Fibroblast of gingiva (primary cell): Measurements from ENCODE around the gene KRT17.
"Not testable (repeated sequence)": the region's sequence is repeated elsewhere in the genome, so short reads cannot be mapped to it uniquely, and the experiment has no call there.

Experiments used
- DNase-seq: peaks from one replicate; pipeline ENCODE4 v3.0.0-alpha.2; 2011; ENCODE audit warnings: low read depth

The KRT17 gene

DNA sequence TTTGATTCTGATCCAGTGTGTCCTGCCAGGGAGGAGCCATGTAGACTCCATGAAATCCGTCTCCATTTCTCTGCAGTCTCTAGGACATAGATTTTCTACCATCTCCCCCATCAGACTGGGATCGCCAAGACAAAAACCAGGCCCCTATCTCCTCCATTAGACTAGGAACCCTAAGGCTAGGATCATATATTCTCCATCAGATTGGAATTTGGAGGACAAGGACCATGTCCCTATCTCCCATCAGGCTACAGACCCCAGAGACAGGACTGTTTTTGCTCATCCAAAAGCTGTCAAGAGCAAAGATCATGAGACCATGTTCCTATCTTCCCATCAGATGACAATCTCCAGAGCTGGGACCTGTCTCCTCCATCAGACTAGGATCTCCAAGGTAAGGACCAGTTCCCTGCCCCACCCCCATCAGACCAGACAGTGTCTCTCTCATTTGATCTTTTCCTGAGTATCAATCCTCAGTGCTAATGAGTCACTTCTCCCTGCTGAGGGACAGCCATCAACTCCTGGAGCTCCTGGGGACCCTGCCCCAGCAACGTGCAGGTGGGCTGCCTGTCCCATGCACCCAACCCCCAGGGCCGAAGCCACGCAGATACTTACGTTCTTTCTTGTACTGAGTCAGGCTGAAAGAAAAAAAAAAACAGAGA, 4.3 kb downstream of the KRT17 start:
- DNase-seq: not testable (repeated sequence)

- no peak for DNase-seq
Observed at GRCh38 chr17:41619036-41619926, 5.1 kb downstream of the KRT17 start.

GRCh38 chr17:41618341-41619035, 5.9 kb downstream of the KRT17 start:
- DNase-seq: no peak

GRCh38 chr17:41617698-41618097, 6.7 kb downstream of the KRT17 start:
- DNase-seq: no peak

DNA sequence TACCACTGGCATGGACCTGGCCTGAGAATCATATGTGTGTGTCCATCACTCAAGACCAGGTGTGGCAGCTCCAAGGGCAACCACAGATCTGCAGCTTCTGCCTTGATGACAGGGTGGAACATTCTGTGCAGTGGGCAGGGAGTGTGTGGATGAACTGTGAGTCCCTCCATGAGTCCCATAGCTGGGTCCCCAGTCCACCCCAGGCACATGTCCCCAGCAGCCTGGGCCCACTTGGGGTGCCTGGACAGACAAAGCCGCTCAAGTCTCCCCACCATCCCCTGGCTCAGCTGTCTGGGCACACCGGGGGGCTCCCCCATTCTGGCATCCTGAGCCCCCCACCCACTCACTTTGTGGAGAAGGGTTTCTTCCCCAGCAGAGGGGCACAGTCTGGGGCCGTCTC, 7.2 kb downstream of the KRT17 start:
- DNase-seq: no peak

- not testable (repeated sequence) for DNase-seq
Observed at GRCh38 chr17:41616486-41616885, 7.9 kb downstream of the KRT17 start.

DNA sequence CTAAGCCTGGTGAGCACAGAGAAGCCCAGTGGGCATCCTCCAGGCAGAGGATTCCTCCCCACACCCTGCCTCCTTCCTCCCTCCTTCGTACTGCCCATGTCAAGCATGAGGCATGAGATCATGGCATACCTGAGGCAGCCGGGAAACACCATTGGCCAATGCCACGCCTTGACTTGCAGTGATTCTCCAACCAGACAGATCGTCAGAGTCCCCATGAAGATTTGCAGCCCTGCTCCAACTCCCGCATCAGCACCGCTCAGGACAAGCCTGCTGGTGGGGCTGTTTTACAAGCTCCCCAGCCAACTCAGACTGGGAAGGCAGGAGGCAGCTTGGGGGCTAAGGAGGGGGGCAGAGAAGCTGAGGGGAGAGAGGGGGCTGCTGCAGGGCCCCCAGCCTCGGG, 8.9 kb downstream of the KRT17 start:
- DNase-seq: no peak

DNA sequence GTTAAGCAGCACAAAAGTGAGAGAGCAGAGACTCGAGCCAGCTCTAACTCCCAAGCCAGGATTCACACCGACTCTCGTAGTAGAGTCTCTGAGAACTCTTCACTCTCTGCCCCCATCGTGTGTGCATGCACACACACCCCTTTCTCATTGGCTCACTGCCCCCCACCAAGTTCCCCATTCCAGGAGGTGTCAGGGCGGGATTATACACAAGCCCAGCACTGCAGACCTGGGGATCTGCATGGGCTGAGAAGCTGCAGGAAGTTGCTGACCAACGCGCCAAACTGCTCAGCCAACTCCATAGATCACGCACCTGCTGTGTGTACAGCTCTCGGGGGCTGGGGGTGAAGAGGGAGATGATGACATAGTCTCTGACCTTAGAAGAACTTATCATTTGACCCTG, 9.6 kb downstream of the KRT17 start:
- DNase-seq: not testable (repeated sequence)

DNA sequence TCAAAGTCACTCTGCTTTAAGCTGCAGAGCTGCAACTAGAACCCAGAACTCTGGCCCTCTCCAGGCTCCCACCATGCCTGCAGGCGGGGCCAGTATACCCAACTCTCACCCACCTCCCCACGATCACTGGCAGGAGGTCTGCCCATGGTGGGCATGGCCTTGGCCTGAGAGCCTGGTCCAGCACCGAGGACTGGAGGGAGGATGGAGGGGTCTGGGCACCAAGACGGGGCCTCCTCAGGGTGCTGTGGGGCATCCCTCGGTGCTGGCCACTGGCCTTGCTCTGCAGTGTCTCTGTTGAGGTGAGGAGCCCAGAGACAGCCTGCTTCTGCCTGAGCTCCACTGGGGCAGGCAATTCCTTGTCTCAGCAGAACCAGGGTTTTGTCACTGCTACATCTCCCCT, 10.3 kb downstream of the KRT17 start:
- no peak for DNase-seq

GRCh38 chr17:41613277-41614082, 10.9 kb downstream of the KRT17 start:
- no peak for DNase-seq

- DNase-seq: not testable (repeated sequence)
Observed at GRCh38 chr17:41612376-41613160, 11.8 kb downstream of the KRT17 start, which contains the start of gene KRT16. Gene KRT16 (minus strand): TSS chr17:41612767. CDS start chr17:41612688, 79 bp downstream.

- no peak for DNase-seq
Observed at GRCh38 chr17:41610965-41611640, 13.3 kb downstream of the KRT17 start.

GRCh38 chr17:41610061-41610517, 14.3 kb downstream of the KRT17 start:
- not testable (repeated sequence) for DNase-seq

DNA sequence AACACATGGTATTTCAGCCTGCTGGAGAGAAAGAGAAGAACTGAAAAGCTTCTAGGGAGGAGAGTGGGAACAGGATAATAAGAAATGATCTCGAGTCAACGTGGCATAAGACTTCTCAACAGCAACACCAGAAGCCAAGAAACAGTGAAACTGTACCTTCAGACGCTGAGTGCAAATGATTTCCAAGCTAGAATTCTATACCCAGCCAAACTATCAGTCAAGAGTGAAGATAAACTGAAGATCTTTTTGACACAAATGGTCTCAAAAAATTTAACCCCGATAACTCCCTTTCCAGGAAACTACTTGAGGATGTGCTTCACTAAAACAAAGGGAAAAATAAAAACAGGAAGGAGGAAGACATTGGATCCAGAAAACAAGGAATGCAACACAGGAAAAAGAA, 17.4 kb downstream of the KRT17 start:
- DNase-seq: not testable (repeated sequence)

- no peak for DNase-seq
Observed at GRCh38 chr17:41602524-41602923, 21.9 kb downstream of the KRT17 start.

GRCh38 chr17:41600318-41600717, 24.1 kb downstream of the KRT17 start:
- no peak for DNase-seq

GRCh38 chr17:41599680-41600079, 24.7 kb downstream of the KRT17 start:
- DNase-seq: no peak

DNA sequence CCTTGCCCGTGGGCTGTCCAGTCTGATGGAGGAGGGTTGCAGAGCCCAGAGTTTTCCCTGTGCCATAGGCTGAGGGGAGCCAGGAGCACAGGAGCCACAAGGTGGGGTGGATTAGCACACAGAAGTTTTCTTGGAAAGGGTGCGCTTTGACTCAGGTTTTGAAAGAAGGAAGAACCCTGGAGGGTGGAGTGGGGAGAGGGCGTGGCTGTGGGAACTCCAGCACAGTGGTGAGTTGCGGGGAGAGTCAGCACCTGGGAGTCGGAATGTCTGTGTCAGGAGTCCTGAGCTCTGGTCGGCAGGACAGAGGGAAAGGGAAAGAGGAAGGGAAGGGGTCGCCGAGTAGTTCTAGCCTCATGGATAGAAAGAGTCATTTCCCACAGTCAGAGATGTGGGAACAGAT, 28.8 kb downstream of the KRT17 start:
- DNase-seq: no peak

GRCh38 chr17:41594363-41594915, 29.9 kb downstream of the KRT17 start:
- no peak for DNase-seq
